Stimulated activated CD4-positive, alpha-beta T cell treated with anti-CD3 and anti-CD28 coated beads, TNF-alpha, amount 100 ng/mL, for 4 hours (primary cell): ENCODE data around the gene CCDC178.
"Not testable (repeated sequence)": the region's sequence is repeated elsewhere in the genome, so short reads cannot be mapped to it uniquely, and the experiment has no call there.

Source experiments
- DNase-seq, 3 experiments: peaks; one replicate each; pipeline ENCODE4 v3.0.0-alpha.2; 2020; ENCODE audit warnings: low read depth in 3 of 3

CCDC178 gene

DNA sequence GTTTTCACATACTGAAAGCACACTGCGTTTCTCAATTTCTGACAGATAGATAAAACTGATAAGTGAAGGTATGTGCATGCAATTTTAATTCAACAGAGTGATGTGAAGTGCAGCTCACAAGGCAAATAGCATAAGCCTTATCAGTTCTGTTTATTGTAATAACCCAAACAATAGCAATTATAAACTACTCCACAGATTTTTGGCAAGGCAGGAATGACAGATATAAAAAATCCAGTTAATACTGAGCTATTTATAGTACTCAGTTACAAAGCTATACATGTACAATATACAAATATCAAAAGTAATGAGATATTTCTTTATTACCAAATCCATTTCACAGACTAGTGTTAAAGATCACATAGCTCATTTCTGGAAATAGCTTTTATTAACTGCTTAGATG, 456.8 kb downstream of the CCDC178 start:
- no peak for DNase-seq

DNA sequence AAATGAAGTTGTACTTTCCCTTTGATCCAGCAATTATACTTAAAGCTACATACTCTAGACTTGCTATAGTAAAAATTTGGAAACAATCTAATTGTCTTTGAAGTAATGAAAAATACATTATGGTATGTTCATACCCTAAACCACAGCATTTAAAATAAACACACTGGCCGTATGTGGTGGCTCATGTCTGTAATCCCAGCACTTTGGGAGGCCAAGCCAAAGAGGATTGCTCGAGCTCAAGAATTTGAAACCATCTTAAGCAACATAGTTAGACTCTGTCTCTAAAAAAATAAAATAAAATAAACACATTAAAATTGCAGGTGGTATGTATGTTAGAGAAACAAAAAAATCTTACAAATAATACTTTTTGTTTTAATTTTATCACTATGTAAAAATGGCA, 459.6 kb downstream of the CCDC178 start:
- no peak for DNase-seq

DNA sequence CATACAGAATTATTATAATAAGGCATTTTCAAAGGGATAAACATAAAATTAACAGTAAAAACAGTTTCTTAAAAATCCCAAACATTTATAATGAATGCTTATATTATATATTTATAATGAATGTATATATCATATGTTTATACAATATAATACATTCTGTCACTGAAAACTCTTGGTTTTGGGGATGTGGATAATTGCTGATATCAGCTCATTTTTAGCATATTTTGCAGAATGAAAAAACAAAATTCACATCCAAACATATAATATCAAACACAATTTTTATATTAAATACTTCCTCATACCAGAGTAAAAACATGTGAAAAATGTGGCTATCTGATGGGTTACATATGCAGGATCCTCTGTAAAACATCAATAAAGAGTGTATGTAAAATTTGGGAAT, 465.0 kb downstream of the CCDC178 start:
- no peak for DNase-seq

DNA sequence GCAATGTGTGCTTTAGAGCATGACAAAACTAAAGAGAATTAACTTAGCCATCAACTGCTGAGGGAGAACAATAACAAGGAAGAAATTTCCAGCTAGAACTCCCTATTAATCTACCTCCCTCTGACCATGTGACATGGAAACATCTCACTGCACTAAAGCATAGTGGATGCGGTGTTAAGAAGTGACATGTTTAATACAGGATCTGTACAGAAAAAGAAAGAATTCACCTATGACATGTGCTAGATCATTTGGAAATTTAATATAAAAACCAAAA, 465.4 kb downstream of the CCDC178 start:
- DNase-seq, result no peak

DNA sequence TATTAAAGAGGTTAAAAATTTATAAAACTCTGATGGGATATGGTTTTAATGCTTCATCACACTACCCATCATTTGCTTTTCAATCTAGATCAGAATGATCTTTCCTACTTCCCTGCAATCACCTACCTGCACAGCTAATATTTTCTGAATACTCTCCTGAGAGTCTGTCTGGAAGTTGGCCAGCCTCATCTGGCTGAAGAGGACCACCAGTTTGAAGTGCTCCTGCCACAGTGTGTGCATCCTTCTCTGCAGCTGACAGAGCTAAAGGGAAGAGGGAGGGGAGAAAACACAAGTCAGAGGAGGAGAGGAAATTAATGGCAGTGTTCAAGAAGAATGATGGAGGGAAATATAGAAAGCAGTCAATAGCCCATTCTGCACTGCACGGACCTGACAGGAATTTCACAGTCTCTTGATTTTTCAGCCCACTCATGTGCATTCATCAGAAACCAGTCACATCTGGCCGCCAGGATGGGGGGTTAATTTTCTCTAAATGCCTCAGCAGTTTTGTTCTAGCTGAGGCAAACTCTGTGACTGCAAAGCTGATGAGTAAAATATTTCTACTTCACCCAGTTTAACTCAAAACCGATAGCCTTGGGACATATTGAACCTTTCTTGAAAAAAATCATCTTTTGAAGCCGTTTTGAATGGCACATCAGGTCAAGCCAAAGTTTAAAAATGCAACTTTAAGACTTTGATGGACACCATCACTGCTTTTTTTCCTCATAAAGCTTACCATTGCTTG, 465.9 kb downstream of the CCDC178 start:
- DNase-seq, result no peak

DNA sequence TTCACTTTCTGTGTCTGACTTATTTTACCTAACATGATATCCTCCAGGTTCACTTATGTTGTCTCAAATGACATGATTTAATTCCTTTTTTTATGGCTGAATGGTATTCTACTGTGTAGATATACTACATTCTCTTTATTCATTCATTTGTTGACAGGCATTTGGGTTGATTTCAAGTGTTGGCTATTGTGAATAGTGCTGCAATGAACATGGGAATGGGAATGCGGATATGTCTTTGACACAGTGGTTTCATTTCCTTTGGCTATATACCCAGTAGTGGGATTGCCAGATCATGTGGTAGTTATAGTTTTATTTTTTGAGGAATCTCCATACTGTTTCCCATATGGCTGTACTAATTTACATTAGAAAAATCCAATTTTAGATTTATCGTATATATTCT, 472.3 kb downstream of the CCDC178 start:
- no peak for DNase-seq

DNA sequence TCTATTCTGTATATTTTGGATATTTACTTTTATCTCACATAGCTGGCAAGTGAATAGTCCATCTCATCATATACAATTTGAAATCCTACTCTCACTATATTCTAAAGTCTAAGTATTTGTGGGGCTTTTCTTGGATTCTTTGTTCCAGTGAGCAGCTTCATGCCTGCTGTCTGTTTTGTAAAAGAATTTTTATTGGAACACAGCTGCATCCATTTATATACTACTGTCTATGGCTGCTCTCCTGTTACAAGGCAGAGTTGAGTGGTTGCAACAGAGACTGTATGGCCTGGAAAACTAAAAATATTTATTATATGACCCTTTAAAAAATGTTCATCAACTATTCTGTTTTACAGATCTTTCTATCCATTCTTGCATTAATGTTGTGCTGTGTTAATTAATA, 474.4 kb downstream of the CCDC178 start:
- no peak for DNase-seq

DNA sequence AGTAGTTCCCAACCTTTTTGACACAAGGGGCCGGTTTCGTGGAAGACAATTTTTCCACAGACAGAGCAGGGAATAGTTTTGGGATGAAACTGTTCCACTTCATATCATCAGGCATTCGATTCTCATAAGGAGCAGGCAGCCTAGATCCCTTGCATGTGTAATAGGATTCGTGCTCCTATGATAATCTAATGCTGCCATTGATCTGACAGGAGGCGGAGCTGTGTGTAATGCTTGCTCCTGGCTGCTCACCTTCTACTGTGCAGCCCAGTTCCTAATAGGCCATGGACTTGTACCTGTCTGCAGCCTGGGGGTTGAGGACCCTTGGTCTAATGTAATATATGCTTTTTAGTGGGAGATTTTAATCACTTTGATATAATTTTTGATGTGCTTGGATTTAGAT, 479.0 kb downstream of the CCDC178 start:
- no peak for DNase-seq

DNA sequence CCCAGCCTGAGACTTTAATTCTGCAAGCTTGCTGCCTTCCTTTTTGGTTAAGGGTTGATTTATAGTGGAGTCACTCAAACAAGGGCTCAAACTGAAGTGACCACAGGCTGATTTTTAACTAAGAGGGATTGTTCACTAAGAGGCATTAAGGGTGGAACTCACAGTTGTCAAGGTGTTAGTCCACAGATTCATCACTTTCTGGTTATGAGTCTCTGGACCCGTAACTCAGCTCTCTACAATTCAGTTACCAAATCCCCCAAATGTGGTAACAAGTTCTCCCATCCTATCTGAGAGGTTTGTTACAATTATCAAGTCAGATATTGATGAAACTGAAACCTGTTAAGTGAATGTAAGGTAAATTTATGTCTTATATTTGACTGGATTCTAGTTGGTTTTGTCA, 481.8 kb downstream of the CCDC178 start:
- DNase-seq, result no peak

DNA sequence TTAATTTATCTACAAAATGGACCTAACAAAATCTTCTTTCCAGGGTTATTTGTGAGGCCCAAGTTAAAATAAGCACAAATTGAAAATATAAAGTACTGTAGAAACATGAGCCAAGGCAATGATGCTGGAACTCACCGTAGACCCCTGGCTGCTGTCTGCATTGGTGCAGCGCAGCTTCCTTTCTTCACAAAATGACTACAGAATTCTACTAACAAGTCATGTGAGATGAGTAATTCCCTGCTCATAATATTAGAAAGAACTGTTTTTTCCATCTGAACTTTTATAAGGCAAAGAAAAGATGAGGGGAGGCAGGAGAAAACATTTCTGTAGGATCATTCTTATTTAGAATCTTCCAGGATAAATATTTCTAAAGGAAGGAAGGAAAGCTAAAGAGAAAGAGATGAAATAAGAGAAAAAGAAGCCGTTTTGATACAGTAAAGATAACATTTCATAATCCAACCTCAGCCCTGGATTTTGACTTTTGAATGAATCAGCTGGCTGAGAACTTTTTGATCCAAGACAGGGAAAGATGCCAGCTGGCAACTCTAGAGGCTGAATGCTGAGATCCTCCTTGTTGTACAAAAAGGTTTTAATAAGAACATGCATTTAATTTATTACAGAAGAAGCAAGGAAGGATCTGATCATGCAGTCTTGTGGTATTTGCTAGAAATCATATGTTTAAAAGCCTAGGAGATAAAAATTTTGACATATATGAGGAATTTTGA, 483.8 kb downstream of the CCDC178 start:
- no peak for DNase-seq

DNA sequence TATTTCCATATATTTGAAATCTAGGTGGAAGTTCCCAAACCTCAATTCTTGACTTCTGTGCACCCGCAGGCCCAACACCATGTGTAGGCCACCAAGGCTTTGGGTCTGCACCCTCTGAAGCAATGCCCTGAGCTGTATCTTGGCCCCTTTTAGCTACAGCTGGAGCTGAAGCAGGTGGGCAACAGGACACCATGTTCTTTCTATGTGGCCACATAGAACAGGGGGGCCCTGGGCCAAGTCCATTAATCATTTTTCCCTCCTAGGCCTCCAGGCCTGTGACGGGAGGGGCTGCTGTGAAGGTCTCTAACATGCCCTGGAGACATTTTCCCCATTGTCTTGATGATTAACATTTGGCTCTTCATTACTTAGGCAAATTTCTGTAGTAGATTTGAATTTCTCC, 488.2 kb downstream of the CCDC178 start:
- not testable (repeated sequence) for DNase-seq

DNA sequence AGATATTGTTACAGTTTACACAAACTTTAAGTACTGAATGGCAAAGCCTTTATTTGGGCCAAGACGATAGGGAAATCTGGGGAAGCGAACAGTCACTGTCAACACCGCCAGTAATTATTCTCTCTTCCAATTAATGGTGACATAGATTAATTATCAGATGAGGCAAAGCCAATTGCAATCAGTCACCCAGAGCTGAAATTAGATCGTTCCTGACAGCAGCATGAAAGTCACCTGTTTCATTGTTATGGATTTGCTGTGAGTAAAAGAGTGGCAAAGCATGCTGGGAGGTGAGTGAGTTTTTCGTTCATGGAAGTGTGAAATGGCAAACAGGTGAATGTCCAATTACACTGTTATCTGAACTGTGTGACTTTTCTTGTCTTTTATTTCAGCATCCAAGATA, 502.9 kb downstream of the CCDC178 start:
- no peak for DNase-seq

DNA sequence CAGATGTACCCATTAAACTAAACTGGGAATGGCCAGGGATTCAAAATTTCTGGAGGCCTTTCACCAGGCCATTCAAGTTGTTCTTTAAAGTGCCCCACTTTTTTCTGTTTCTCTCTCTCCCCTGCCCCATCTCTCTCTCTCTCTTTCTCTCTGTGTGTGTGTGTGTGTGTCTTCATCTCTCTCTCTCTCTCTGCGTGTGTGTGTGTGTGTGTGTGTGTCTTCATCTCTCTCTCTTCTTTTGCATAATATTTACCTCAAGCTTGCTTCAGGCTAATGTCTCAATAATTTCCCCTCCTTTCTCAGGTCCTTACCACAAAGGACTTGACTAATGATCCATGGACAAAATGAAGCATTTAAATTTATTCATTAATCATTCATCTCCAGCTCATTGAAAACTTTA, 503.5 kb downstream of the CCDC178 start:
- DNase-seq, result no peak

DNA sequence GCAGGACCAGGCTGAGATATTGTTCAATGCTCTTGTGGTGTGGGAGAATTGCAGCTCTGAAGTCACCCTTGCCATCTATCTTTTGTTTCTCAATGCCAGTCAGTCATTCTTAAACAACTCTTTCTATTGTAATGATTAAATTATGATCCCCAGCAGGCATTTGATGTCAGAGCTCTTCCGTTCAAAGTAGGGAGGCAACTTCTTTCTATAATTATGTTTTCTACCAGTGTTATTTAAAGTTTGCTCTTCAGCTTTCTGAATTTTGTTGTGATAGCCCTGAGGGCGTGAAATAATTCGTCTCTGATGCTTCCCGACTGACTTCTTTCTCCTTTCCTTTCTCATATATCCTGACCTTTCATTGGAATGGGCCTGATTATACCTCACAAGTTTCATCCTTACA, 506.3 kb downstream of the CCDC178 start:
- no peak for DNase-seq

DNA sequence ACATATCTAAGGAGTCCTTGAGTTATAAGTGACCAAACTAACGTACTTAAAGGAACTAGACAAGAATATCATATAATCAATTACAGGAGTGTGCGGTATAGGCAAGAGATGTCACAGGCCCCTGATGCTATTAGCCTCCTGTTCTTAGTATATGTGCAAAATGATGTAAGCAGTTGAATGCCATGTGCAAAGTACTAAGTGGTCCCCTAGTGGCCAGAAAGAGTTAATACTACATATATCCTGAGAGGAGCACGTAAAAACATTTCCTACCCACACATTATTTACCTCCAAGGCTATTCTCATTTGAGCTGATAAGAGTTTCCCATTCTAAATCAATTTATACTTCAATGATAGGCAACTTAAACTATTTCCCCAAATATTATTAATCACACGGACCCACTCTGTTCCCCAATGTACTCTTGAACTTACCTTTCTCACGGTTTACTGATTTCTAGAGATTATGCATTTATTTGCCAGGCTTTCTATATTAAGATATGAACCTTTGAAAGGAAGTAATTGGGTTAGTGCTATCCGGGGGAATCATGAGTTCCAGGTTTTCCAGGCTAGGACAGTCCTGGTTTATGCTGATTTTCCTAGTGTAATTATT, 509.7 kb downstream of the CCDC178 start:
- DNase-seq, result no peak

DNA sequence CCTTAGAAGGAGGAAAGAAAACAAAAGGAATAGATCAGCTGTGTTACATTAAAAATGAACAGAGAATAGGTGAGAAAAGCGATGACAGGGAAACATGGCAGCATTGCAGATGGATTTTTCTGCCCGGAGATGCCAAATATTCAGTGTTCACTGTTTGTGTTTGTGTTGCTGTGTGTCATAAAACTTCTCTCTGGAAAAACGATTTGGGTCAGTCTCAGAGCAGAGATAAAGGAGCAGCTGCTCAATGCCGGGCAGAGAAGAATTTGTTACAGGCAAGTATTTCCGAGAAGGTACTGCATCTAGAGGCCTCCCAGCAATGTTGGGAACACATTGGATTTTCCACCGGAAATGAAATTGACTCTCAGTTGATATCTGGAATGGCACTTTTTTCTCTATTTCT, 511.3 kb downstream of the CCDC178 start:
- no peak for DNase-seq

DNA sequence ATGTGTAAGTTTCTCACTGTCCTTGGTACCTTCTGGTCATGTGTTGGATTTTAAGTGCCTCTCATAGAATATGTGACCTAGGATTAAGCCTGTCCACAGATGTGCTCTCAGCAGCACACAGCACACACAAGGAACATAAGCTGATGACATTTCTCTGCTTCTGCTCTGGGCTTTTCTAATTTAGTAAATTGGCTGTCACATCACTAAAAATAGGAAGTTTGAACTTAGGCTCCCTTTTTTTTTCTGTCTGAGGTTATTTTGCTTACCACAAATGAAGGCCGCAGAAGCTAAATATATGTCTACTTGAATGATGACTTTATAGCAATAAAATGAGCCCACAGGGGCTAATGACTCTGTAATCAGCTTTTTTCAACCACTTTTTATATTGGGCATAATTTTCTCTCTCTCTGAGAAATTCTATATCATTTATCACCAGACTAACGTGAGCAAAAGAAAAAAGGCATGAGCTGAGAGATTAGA, 517.5 kb downstream of the CCDC178 start:
- DNase-seq, result no peak

DNA sequence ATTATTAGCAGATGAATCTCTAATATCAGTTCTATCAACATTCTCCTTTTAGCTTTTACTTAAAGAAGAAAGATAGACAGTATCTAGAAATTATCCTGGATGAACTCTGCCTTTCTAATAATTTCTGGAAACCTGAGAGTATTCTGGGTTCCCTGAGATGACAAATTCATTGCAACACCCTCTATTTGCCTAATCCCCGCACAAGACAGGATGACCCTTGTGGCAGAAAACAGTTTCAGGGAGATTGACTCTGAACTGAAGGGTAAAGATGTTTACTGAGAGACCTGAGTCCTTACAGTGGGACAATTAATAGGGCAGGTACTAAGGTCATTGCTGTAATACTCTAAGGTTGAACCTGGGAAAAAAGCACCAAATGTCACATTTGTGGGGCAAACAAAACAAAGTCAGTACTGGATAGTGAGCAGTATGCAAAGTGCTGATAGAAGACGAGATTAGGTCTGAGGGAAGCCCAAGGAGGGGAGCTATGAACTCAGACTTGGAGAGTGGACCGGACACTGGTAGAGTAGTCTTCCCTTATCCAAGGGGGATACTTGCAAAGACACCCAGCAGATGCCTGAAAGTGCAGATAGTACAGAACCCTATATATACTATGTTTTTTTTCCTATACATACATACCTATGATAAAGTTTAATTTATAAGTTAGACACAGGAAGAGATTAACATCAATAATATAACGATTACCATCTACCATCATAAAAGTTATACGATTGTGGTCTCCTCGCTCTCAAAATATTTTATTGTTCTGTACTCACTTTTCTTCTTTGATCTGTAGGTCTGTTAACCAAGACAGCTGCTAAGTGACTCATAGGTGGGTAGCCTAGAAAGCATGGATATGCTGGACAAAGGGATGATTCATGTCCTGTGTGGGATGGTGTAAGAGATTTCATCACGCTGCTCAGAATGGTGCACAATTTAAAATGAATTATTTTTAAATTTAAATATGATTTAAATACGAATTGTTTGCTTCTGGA, 519.4 kb downstream of the CCDC178 start:
- DNase-seq, result no peak

DNA sequence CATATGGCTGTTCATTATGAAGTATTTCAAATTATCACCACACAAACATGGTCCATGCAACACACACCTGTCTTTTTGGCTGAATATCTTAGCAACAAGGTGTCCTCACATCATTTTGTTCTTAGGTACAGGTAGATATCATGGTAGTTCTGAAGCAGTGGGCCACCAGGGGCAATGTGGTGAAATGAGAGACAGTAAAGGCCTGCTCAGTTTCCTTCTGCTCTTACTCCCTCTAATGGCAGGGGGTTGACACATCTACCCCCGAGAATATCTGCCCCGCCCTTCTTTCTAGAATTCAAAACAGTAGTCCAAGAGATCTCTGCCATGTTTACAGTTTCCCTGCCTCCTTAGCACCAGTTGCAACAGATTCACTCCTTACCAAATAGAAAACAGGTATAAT, 520.7 kb downstream of the CCDC178 start:
- no peak for DNase-seq

DNA sequence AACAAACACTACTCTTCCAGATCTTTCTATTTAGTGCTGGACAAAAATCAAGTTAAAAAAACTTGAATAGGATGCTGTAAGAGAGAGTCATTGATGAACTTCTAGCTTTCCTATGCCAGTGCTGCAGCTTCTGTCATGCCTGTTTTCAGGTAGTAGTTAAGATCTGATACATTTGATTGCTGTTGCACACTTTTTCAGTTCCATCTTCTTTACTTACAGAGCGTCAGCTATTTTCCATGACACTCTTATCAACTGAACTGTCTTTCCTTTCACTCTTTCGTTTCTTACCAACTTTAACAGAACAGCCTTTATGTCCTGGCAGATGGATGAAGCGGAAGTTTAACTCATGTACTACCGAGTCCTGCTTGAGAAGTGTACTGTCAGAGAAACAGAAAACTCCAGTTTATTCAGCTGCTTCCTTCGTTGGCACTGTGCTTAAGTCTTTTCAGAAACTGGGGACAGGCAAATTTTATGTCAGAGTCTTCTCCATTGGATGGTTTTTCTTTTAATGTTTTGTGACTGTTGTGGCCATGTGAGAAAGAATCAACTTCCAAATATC, 521.8 kb downstream of the CCDC178 start:
- DNase-seq, result no peak

DNA sequence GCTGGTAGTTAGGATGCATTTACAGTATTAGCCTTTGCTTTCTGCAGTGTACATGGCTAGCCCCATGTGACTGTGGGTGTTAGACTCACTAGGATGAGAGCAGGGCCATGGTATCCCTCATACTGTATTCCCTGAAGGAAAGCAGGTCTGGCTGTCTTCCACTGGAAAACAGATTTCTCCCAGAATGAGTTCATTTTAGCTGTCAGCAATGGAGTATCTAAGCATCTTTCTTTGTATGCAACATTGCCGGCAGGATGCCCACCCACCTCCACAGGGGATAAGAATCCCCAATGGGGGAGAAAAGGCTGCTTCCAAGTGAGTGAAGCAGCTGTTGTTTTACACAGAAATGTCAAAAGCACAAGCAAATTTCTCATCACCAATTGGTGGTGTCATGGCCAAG, 525.0 kb downstream of the CCDC178 start:
- no peak for DNase-seq
